Sigmoid colon (tissue), 7 donors: Measurements from ENCODE around the gene KPNA6. TPM values are rescaled to one million over a fixed set of nuclear protein-coding genes. Genes with fewer than 3 reads are reported as not detected.
A peak's percentile ranks its signal among the peaks of the same experiment; 100 is the strongest.

ENCODE experiments used
- DNase-seq: peaks from one replicate; pipeline ENCODE4 v3.0.0-alpha.2; 2019
- H3K27ac ChIP-seq, 4 donors: fragments of 200-600 bp; sonication (generic); one replicate each; pipeline ENCODE4 v1.5.1; 2016 to 2019; ENCODE audit warnings: mild to moderate bottlenecking in 1 of 4
- H3K27me3 ChIP-seq, 3 donors: fragments of 200-600 bp; sonication (generic); one replicate each; pipeline ENCODE4 v1.5.1; 2019; ENCODE audit warnings: mild to moderate bottlenecking in 1 of 3
- H3K36me3 ChIP-seq, 4 donors: fragments of 200-600 bp; sonication (generic); one replicate each; pipeline ENCODE4 v1.5.1; 2016 to 2019
- H3K4me1 ChIP-seq, 4 donors: fragments of 200-600 bp; sonication (generic); one replicate each; pipeline ENCODE4 v1.5.1; 2017 to 2019
- H3K4me3 ChIP-seq, 4 donors: fragments of 200-600 bp; sonication (generic); one replicate each; pipeline ENCODE4 v1.5.1; 2017 to 2019; ENCODE audit warnings: mild to moderate bottlenecking in 2 of 4, moderate library complexity in 1 of 4
- H3K9me3 ChIP-seq, 4 donors: fragments of 200-600 bp in 3 of 4; sonication (generic) in 3 of 4; one replicate each; pipeline versions ENCODE4 v1.5.1 to v1.6.1; 2013 to 2019
- CTCF ChIP-seq, 4 experiments: fragments of 450-650 bp in 3 of 4; fragments of 200-600 bp in 1 of 4; IDR thresholded peaks; one replicate each; pipeline ENCODE4 v1.5.1; 2016 to 2019; ENCODE audit warnings: antibody characterized with exemption in 4 of 4, mild to moderate bottlenecking in 3 of 4, moderate library complexity in 2 of 4
- EP300 ChIP-seq, 4 donors: sonication (generic); formaldehyde crosslinking; IDR thresholded peaks; one replicate each; pipeline ENCODE4 v1.6.1; 2017; ENCODE audit warnings: antibody characterized with exemption in 4 of 4
- POLR2A ChIP-seq, 2 donors: fragments of 450-650 bp; IDR thresholded peaks; one replicate each; pipeline ENCODE4 v1.6.1; 2016; ENCODE audit warnings: antibody characterized with exemption in 2 of 2, mild to moderate bottlenecking in 2 of 2, moderate library complexity in 2 of 2
- POLR2AphosphoS5 ChIP-seq, 4 donors: sonication (generic); formaldehyde crosslinking; IDR thresholded peaks; one replicate each; pipeline ENCODE4 v1.6.1; 2017; ENCODE audit warnings: antibody characterized with exemption in 4 of 4
- WGBS, 2 donors: extraction: QIAGEN DNeasy Blood & Tissue Kit; methylation state at CpG; one replicate each; pipeline ENCODE4 v1.1.7; 2013; 5-methylcytosine and 5-hydroxymethylcytosine counted together
- intact Hi-C: fragments of 100-400 bp; cut with DNase I; formaldehyde crosslinking; loops from one replicate; pipeline ENCODE4 v1.15.1; 2023
- polyA plus RNA-seq, 3 donors: library from polyadenylated mRNA; stranded (reverse); fragments of 200-250 nt; gene quantifications; one replicate each; pipeline ENCODE4 v1.2.3, GENCODE V29; 2013
- total RNA-seq, 4 donors: library from RNA; depleted of rRNA; stranded (reverse); fragments of >200 nt; gene quantifications; one replicate each; pipeline ENCODE4 v1.1.0, GENCODE V29; 2016
- donor health status: healthy with polysubstance abuse.
- donor health status: Bipolar disorder and iron deficiency.
- donor health status: healthy.

Gene KPNA6
- total and polyA plus RNA-seq, 7 donors: 6.0 to 47.0 (median 33.4) TPM

- intact Hi-C loops: no loop called here
- Histone ChIP-seq H3K4me3 (peak overlapping the region; percentile 59 to 77 (median 64)), H3K27me3 (no peaks in the 10 kb centered on the region), H3K27ac (peak overlapping the region; percentile 85 to 90 (median 88)), H3K9me3 (no peaks in the 10 kb centered on the region), H3K36me3 (peaks cover 0 to 19% (median 5%) of the 10 kb centered on the region in 4 donors), H3K4me1 (peaks cover 0 to 46% (median 35%) of the 10 kb centered on the region in 4 donors)
- DNase-seq: peak; percentile 87
- WGBS, 2 donors: 3 to 5% methylated on average over 26 of the region's 26 CpGs
- TF ChIP-seq POLR2A (IDR thresholded peaks at IDR 0.05) (no peak), EP300 (IDR thresholded peaks at IDR 0.05) (no peak), POLR2AphosphoS5 (IDR thresholded peaks at IDR 0.05) (no peak), CTCF (IDR thresholded peaks at IDR 0.05) (no peak)
These were observed 93.4 kb downstream of the KPNA6 start for GRCh38 chr1:32201011-32201855.

- TF ChIP-seq EP300 (IDR thresholded peaks at IDR 0.05) (no peak), POLR2A (IDR thresholded peaks at IDR 0.05) (no peak), CTCF (IDR thresholded peaks at IDR 0.05) (no peak), POLR2AphosphoS5 (IDR thresholded peaks at IDR 0.05) (no peak)
- peak overlapping the region; percentile 25 to 68 (median 66) for H3K27ac ChIP-seq
- H3K36me3 ChIP-seq: no peaks in the 10 kb centered on the region
- no peak for DNase-seq
- H3K4me3 ChIP-seq: peak overlapping the region; percentile 33 to 62 (median 60)
- no peaks in the 10 kb centered on the region for H3K27me3 ChIP-seq
- H3K4me1 ChIP-seq: peaks cover 0 to 44% (median 32%) of the 10 kb centered on the region in 4 donors
- no peaks in the 10 kb centered on the region for H3K9me3 ChIP-seq
- intact Hi-C loops: loop anchor here (5.0 kb wide), 1 partner anchor 187 kb away; the partner anchor contains the start of gene BSDC1
- WGBS, 2 donors: 12 to 51% methylated on average over 26 of the region's 26 CpGs
These were observed 97.1 kb downstream of the KPNA6 start for GRCh38 chr1:32204943-32205361.

- H3K27ac ChIP-seq: peak within 1 kb of the TSS; percentile 25 to 68 (median 66)
- peaks cover 0 to 42% (median 29%) of the 10 kb centered on the region in 4 donors for H3K4me1 ChIP-seq
- peak; percentile 93 for DNase-seq
- H3K36me3 ChIP-seq: no peaks in the 10 kb centered on the region
- WGBS, 2 donors: 1 to 2% methylated on average over 77 of the region's 77 CpGs
- intact Hi-C loops: loop anchor here (5.0 kb wide), 1 partner anchor 187 kb away; the partner anchor contains the start of gene BSDC1
- peak; percentile 69 to 84 (median 81) for TF ChIP-seq POLR2AphosphoS5 (IDR thresholded peaks at IDR 0.05)
- TF ChIP-seq EP300 (IDR thresholded peaks at IDR 0.05): no peak
- peak within 1 kb of the TSS; percentile 33 to 62 (median 60) for H3K4me3 ChIP-seq
- H3K9me3 ChIP-seq: no peaks in the 10 kb centered on the region
- H3K27me3 ChIP-seq: no peaks in the 10 kb centered on the region
These were observed 97.8 kb downstream of the KPNA6 start, which contains the start of gene IQCC for GRCh38 chr1:32205401-32206370. Gene IQCC (plus strand): TSS chr1:32205671. CDS start chr1:32205682, 11 bp downstream.

- intact Hi-C loops: loop anchor here (5.0 kb wide), 1 partner anchor 184 kb away; the partner anchor contains the start of gene BSDC1
- 64 to 71% methylated on average over 6 of the region's 6 CpGs for WGBS, 2 donors
- Histone ChIP-seq H3K4me1 (peaks cover 0 to 23% (median 17%) of the 10 kb centered on the region in 4 donors), H3K4me3 (no peak overlapping the region), H3K36me3 (no peaks in the 10 kb centered on the region), H3K27me3 (no peaks in the 10 kb centered on the region), H3K9me3 (no peaks in the 10 kb centered on the region), H3K27ac (no peak overlapping the region)
- TF ChIP-seq CTCF (IDR thresholded peaks at IDR 0.05) (no peak), POLR2A (IDR thresholded peaks at IDR 0.05) (no peak), EP300 (IDR thresholded peaks at IDR 0.05) (no peak), POLR2AphosphoS5 (IDR thresholded peaks at IDR 0.05) (no peak)
- DNase-seq: no peak
These were observed 100.6 kb downstream of the KPNA6 start for GRCh38 chr1:32208469-32208868.
